ENCODE measurements around the gene ANKRD55. TPM values are rescaled to one million over a fixed set of nuclear protein-coding genes. Genes with fewer than 3 reads are reported as not detected.
A peak's percentile ranks its signal among the peaks of the same experiment; 100 is the strongest.

Gene ANKRD55
- total RNA-seq, 3 donors from 2014 or later (not counting 1 experiment from before 2014, with no cell fraction given), result 0.88 TPM; not detected in 2

DNA sequence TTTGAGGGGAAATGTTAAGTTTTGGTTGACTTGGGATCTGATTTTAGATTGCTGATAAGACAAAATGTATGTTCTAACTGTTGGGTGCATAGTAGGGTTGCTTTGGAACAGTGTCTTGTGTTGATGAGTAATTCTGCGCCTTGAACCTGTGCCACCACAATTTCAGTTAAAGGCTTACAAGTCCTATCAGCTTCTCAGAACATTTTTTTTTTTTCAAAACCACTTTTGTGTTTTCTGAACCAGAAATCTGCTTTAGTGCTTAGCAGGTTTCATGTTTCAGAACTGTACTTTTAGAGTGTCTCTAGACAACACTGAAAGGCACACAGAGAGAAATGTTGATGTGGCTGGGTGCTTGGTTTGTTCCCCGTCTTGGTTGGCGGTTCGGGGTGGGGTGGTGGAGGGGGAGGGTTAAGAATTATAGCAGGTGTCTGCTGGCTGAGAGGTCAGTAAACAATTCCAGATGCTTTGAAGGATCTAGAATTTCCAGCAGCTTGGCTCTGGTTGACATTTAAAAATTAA is 84.6 kb downstream of the ANKRD55 start:
- Histone ChIP-seq H3K27me3 (ENCODE audit: control insufficient read depth, insufficient read depth, low read length) (peaks cover 2% of the 10 kb centered on the region), H3K27ac (ENCODE audit: low read length) (no peak overlapping the region), H3K9me3 (ENCODE audit: control insufficient read depth, insufficient read depth, low read length) (no peaks in the 10 kb centered on the region), H3K4me3 (ENCODE audit: low read length) (no peak overlapping the region), H3K36me3 (ENCODE audit: control insufficient read depth, insufficient read depth, low read length) (no peaks in the 10 kb centered on the region), H3K4me1 (ENCODE audit: control insufficient read depth, insufficient read depth, low read length) (no peaks in the 10 kb centered on the region)
- peaks cover 0 to 7% of the 10 kb centered on the region in 2 donors for H3K27me3 Mint-ChIP-seq (ENCODE audit: low read depth in 2 of 2)
- no peak overlapping the region for H3K27ac Mint-ChIP-seq
- peaks cover 0 to 5% of the 10 kb centered on the region in 2 donors for H3K4me1 Mint-ChIP-seq
- H3K4me3 Mint-ChIP-seq, result no peak overlapping the region
- TF ChIP-seq, protein P1, sequence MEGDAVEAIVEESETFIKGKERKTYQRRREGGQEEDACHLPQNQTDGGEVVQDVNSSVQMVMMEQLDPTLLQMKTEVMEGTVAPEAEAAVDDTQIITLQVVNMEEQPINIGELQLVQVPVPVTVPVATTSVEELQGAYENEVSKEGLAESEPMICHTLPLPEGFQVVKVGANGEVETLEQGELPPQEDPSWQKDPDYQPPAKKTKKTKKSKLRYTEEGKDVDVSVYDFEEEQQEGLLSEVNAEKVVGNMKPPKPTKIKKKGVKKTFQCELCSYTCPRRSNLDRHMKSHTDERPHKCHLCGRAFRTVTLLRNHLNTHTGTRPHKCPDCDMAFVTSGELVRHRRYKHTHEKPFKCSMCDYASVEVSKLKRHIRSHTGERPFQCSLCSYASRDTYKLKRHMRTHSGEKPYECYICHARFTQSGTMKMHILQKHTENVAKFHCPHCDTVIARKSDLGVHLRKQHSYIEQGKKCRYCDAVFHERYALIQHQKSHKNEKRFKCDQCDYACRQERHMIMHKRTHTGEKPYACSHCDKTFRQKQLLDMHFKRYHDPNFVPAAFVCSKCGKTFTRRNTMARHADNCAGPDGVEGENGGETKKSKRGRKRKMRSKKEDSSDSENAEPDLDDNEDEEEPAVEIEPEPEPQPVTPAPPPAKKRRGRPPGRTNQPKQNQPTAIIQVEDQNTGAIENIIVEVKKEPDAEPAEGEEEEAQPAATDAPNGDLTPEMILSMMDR (IDR thresholded peaks at IDR 0.05), result no peak
- no peaks in the 10 kb centered on the region for H3K36me3 Mint-ChIP-seq
- ATAC-seq (no peak), DNase-seq (peak in 1 of 2 donors; percentile 70)
- H3K9me3 Mint-ChIP-seq, result no peaks in the 10 kb centered on the region
- intact Hi-C loops (cut with micrococcal nuclease), result no loop called here
- WGBS (ENCODE audit: insufficient coverage), result 21% methylated on average over 3 of the region's 4 CpGs

DNA sequence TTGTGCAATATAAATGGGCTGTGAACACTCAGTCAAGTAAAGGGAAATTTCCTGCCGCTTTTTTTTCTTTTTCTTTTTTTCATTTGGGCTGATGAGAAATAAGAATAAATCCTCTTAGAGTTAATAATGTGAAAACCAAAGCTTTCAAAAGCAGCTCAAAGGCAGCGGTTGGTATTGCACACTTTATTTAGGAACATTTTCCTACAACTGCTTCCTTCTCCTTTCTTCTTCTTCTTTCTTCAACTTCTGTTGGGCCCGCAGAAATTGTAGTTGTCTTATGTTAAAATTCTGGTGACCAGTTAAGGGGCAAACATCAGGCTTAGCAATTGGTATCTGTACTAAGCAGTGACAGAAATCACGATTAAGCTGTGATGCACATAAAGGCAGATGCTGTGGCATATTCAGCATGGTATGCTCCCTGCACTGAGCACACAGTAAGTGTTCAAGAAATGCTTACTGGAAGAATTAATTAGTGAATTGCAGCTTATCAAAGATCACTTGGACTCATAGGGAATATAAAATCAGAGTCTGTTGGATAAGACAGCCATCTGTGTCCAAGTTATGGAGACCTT is 85.4 kb downstream of the ANKRD55 start:
- ATAC-seq (no peak), DNase-seq (no peak)
- no peaks in the 10 kb centered on the region for H3K4me1 ChIP-seq (ENCODE audit: control insufficient read depth, insufficient read depth, low read length)
- no peaks in the 10 kb centered on the region for H3K36me3 Mint-ChIP-seq
- H3K9me3 Mint-ChIP-seq, result no peaks in the 10 kb centered on the region
- TF ChIP-seq, protein P1 (IDR thresholded peaks at IDR 0.05), result no peak
- peaks cover 0 to 7% of the 10 kb centered on the region in 2 donors for H3K27me3 Mint-ChIP-seq (ENCODE audit: low read depth in 2 of 2)
- 42% methylated on average over 3 of the region's 4 CpGs for WGBS (ENCODE audit: insufficient coverage)
- H3K27me3 ChIP-seq (ENCODE audit: control insufficient read depth, insufficient read depth, low read length), result peaks cover 2% of the 10 kb centered on the region
- no peak overlapping the region for H3K27ac Mint-ChIP-seq
- no peaks in the 10 kb centered on the region for H3K36me3 ChIP-seq (ENCODE audit: control insufficient read depth, insufficient read depth, low read length)
- H3K4me3 ChIP-seq (ENCODE audit: low read length), result no peak overlapping the region
- intact Hi-C loops (cut with micrococcal nuclease), result no loop called here
- no peak overlapping the region for H3K4me3 Mint-ChIP-seq
- no peak overlapping the region for H3K27ac ChIP-seq (ENCODE audit: low read length)
- H3K9me3 ChIP-seq (ENCODE audit: control insufficient read depth, insufficient read depth, low read length), result no peaks in the 10 kb centered on the region
- peaks cover 0 to 5% of the 10 kb centered on the region in 2 donors for H3K4me1 Mint-ChIP-seq

GRCh38 chr5:56147106-56147505 is 86.0 kb downstream of the ANKRD55 start:
- Mint-ChIP-seq H3K9me3 (no peaks in the 10 kb centered on the region), H3K36me3 (no peaks in the 10 kb centered on the region), H3K4me1 (no peaks in the 10 kb centered on the region), H3K27me3 (ENCODE audit: low read depth in 2 of 2) (peaks cover 0 to 7% of the 10 kb centered on the region in 2 donors), H3K4me3 (no peak overlapping the region), H3K27ac (no peak overlapping the region)
- Histone ChIP-seq H3K9me3 (ENCODE audit: control insufficient read depth, insufficient read depth, low read length) (no peaks in the 10 kb centered on the region), H3K4me3 (ENCODE audit: low read length) (no peak overlapping the region), H3K36me3 (ENCODE audit: control insufficient read depth, insufficient read depth, low read length) (no peaks in the 10 kb centered on the region), H3K27ac (ENCODE audit: low read length) (no peak overlapping the region), H3K27me3 (ENCODE audit: control insufficient read depth, insufficient read depth, low read length) (peaks cover 2% of the 10 kb centered on the region), H3K4me1 (ENCODE audit: control insufficient read depth, insufficient read depth, low read length) (no peaks in the 10 kb centered on the region)
- DNase-seq (no peak), ATAC-seq (no peak)
- TF ChIP-seq, protein P1 (IDR thresholded peaks at IDR 0.05), result no peak
- intact Hi-C loops (cut with micrococcal nuclease), result no loop called here

- 51% methylated on average over 3 of the region's 4 CpGs for WGBS (ENCODE audit: insufficient coverage)
- TF ChIP-seq, protein P1 (IDR thresholded peaks at IDR 0.05), result no peak
- H3K36me3 Mint-ChIP-seq, result no peaks in the 10 kb centered on the region
- Histone ChIP-seq H3K27ac (ENCODE audit: low read length) (no peak overlapping the region), H3K4me1 (ENCODE audit: control insufficient read depth, insufficient read depth, low read length) (no peaks in the 10 kb centered on the region), H3K4me3 (ENCODE audit: low read length) (no peak overlapping the region), H3K9me3 (ENCODE audit: control insufficient read depth, insufficient read depth, low read length) (no peaks in the 10 kb centered on the region), H3K36me3 (ENCODE audit: control insufficient read depth, insufficient read depth, low read length) (no peaks in the 10 kb centered on the region), H3K27me3 (ENCODE audit: control insufficient read depth, insufficient read depth, low read length) (peaks cover 2% of the 10 kb centered on the region)
- DNase-seq (no peak), ATAC-seq (no peak)
- no peaks in the 10 kb centered on the region for H3K4me1 Mint-ChIP-seq
- H3K27me3 Mint-ChIP-seq (ENCODE audit: low read depth in 2 of 2), result peaks cover 0 to 7% of the 10 kb centered on the region in 2 donors
- intact Hi-C loops (cut with micrococcal nuclease), result no loop called here
- H3K4me3 Mint-ChIP-seq, result no peak overlapping the region
- no peak overlapping the region for H3K27ac Mint-ChIP-seq
- H3K9me3 Mint-ChIP-seq, result no peaks in the 10 kb centered on the region
These were observed 86.5 kb downstream of the ANKRD55 start for GRCh38 chr5:56146674-56147073.
